ENCODE measurements around the gene KCNK2. TPM values are rescaled to one million over a fixed set of nuclear protein-coding genes. Genes with fewer than 3 reads are reported as not detected.

KCNK2 gene
- total RNA-seq, 1 donor from 2014 or later: 1.1 TPM

DNA sequence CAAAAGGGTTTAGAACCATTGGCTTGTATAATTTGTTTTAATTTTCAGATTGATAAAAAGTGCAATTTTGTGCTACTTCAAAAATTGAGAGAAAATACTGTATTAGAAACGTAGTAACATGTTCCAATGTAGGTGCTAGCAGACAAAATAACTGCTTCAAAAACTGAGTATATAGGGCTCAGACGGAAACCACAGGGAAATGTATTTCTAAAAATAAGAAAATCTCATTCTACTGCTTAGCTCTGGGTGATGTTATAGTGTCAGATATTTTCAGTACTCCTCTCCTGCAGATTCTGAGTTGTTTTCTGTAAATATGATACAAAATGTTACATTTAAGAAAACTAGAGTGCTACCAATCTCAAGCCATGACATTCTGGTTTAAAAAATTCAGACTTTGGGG is 55.4 kb downstream of the KCNK2 start:
- no peak for DNase-seq (ENCODE audit: low spot score)
- H3K27me3 Mint-ChIP-seq (ENCODE audit: insufficient read depth, low read depth): peaks cover 3% of the 10 kb centered on the region
- no peak for TF ChIP-seq EZH2 (IDR thresholded peaks at IDR 0.05)
- TF ChIP-seq, protein P1, sequence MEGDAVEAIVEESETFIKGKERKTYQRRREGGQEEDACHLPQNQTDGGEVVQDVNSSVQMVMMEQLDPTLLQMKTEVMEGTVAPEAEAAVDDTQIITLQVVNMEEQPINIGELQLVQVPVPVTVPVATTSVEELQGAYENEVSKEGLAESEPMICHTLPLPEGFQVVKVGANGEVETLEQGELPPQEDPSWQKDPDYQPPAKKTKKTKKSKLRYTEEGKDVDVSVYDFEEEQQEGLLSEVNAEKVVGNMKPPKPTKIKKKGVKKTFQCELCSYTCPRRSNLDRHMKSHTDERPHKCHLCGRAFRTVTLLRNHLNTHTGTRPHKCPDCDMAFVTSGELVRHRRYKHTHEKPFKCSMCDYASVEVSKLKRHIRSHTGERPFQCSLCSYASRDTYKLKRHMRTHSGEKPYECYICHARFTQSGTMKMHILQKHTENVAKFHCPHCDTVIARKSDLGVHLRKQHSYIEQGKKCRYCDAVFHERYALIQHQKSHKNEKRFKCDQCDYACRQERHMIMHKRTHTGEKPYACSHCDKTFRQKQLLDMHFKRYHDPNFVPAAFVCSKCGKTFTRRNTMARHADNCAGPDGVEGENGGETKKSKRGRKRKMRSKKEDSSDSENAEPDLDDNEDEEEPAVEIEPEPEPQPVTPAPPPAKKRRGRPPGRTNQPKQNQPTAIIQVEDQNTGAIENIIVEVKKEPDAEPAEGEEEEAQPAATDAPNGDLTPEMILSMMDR (IDR thresholded peaks at IDR 0.05): no peak
- TF ChIP-seq EZH2phosphoT487 (IDR thresholded peaks at IDR 0.05): no peak
- H3K9me3 Mint-ChIP-seq: peaks cover 4% of the 10 kb centered on the region
- Histone ChIP-seq H3K4me3 (no peak overlapping the region), H4K20me1 (ENCODE audit: low read depth) (no peaks in the 10 kb centered on the region), H3K9ac (no peak overlapping the region), H3F3A (ENCODE audit: low read depth) (no peaks in the 10 kb centered on the region), H3K79me2 (ENCODE audit: low read depth) (no peaks in the 10 kb centered on the region), H3K27ac (no peak overlapping the region), H3K36me3 (no peaks in the 10 kb centered on the region), H3K27me3 (no peaks in the 10 kb centered on the region), H3K9me3 (ENCODE audit: low read depth) (no peaks in the 10 kb centered on the region), H2AFZ (replicated peaks) (no peak overlapping the region), H3K4me1 (no peaks in the 10 kb centered on the region), H3K4me2 (no peak overlapping the region)
- peaks cover 2% of the 10 kb centered on the region for H3K36me3 Mint-ChIP-seq
- H3K4me1 Mint-ChIP-seq: no peaks in the 10 kb centered on the region
- H3K4me3 Mint-ChIP-seq: no peak overlapping the region
- H3K27ac Mint-ChIP-seq: no peak overlapping the region

DNA sequence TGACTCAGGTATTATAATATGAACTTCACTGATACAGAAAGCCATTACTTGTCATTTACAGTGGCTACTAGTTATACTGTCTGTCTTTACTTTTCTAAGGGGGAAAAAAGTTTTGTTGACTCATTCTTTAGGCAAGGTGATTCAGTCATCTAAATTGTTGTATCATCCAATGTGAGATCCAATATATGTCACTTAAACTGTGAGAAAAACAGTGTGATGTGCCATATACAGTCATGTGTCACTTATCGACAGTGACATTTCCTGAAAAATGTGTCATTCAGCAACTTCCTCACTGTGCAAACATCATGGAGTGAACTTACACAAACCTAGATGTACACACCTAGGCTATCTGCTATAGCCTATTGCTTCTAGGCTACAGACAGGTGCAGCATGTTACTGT is 57.6 kb downstream of the KCNK2 start:
- Mint-ChIP-seq H3K27me3 (ENCODE audit: insufficient read depth, low read depth) (no peaks in the 10 kb centered on the region), H3K4me3 (no peak overlapping the region), H3K4me1 (no peaks in the 10 kb centered on the region), H3K27ac (no peak overlapping the region), H3K9me3 (peaks cover 4% of the 10 kb centered on the region), H3K36me3 (peaks cover 3% of the 10 kb centered on the region)
- Histone ChIP-seq H4K20me1 (ENCODE audit: low read depth) (no peaks in the 10 kb centered on the region), H3F3A (ENCODE audit: low read depth) (no peaks in the 10 kb centered on the region), H3K9ac (no peak overlapping the region), H3K4me1 (no peaks in the 10 kb centered on the region), H2AFZ (replicated peaks) (no peak overlapping the region), H3K27me3 (no peaks in the 10 kb centered on the region), H3K79me2 (ENCODE audit: low read depth) (no peaks in the 10 kb centered on the region), H3K9me3 (ENCODE audit: low read depth) (no peaks in the 10 kb centered on the region), H3K4me3 (no peak overlapping the region), H3K36me3 (no peaks in the 10 kb centered on the region), H3K27ac (no peak overlapping the region), H3K4me2 (no peak overlapping the region)
- no peak for DNase-seq (ENCODE audit: low spot score)
- TF ChIP-seq, protein P1 (IDR thresholded peaks at IDR 0.05): no peak
- no peak for TF ChIP-seq EZH2 (IDR thresholded peaks at IDR 0.05)
- no peak for TF ChIP-seq EZH2phosphoT487 (IDR thresholded peaks at IDR 0.05)

DNA sequence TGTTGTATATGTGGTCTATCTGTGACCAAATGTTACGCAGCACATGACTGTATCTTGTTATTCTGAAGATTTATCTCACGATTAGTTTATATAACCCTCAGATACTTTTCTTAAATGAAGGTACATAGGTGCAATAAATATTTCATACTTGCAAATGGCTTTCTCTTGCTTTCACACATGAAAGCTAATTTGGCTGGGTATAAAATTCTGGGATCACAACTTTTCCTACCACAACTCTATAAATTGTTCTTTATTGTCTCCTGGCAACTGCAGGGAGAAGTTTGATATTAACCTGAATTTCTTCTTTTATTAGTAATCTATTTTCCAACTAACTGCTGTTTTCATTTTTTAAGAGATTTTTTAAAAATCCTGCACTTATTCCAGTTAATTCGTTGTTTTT is 58.9 kb downstream of the KCNK2 start:
- Mint-ChIP-seq H3K4me1 (no peaks in the 10 kb centered on the region), H3K27me3 (ENCODE audit: insufficient read depth, low read depth) (no peaks in the 10 kb centered on the region), H3K27ac (no peak overlapping the region), H3K4me3 (no peak overlapping the region), H3K36me3 (peaks cover 3% of the 10 kb centered on the region), H3K9me3 (peaks cover 4% of the 10 kb centered on the region)
- TF ChIP-seq EZH2 (IDR thresholded peaks at IDR 0.05): no peak
- TF ChIP-seq EZH2phosphoT487 (IDR thresholded peaks at IDR 0.05): no peak
- TF ChIP-seq, protein P1 (IDR thresholded peaks at IDR 0.05): no peak
- H3F3A ChIP-seq (ENCODE audit: low read depth): no peaks in the 10 kb centered on the region
- no peak overlapping the region for H3K4me2 ChIP-seq
- H3K36me3 ChIP-seq: no peaks in the 10 kb centered on the region
- no peak overlapping the region for H3K4me3 ChIP-seq
- no peak overlapping the region for H3K27ac ChIP-seq
- H2AFZ ChIP-seq (replicated peaks): no peak overlapping the region
- no peaks in the 10 kb centered on the region for H3K9me3 ChIP-seq (ENCODE audit: low read depth)
- no peaks in the 10 kb centered on the region for H4K20me1 ChIP-seq (ENCODE audit: low read depth)
- no peaks in the 10 kb centered on the region for H3K4me1 ChIP-seq
- H3K79me2 ChIP-seq (ENCODE audit: low read depth): no peaks in the 10 kb centered on the region
- no peak overlapping the region for H3K9ac ChIP-seq
- no peak for DNase-seq (ENCODE audit: low spot score)
- H3K27me3 ChIP-seq: no peaks in the 10 kb centered on the region

Measured in neural progenitor cell (in vitro differentiated cells).